Large intestine (tissue), 3 donors: ENCODE results near the gene MEG3. TPM values are rescaled to one million over a fixed set of nuclear protein-coding genes. Genes with fewer than 3 reads are reported as not detected.
"Not testable (repeated sequence)": the region's sequence is repeated elsewhere in the genome, so short reads cannot be mapped to it uniquely, and the experiment has no call there.

Source experiments
- DNase-seq, 2 donors: peaks; one replicate each; pipeline versions ENCODE4 v3.0.0 to v3.0.0-alpha.2; 2013
- H3K27ac ChIP-seq: one replicate; pipeline ENCODE4 v1.5.1; 2013; ENCODE audit warnings: low read length
- H3K27me3 ChIP-seq: 2 replicates; pipeline ENCODE4 v1.6.1; 2013; ENCODE audit warnings: low read length; ENCODE audit not compliant: control insufficient read depth, insufficient read depth
- H3K36me3 ChIP-seq: 2 replicates; pipeline ENCODE4 v1.6.1; 2013; ENCODE audit warnings: low read length; ENCODE audit not compliant: control insufficient read depth, insufficient read depth
- H3K4me1 ChIP-seq: one replicate; pipeline ENCODE4 v1.6.1; 2013; ENCODE audit warnings: low read length; ENCODE audit not compliant: control insufficient read depth, insufficient read depth
- H3K4me3 ChIP-seq: one replicate; pipeline ENCODE4 v1.5.1; 2013; ENCODE audit warnings: low read length
- H3K9me3 ChIP-seq: one replicate; pipeline ENCODE4 v1.6.1; 2013; ENCODE audit warnings: mild to moderate bottlenecking, low read depth, low read length, moderate library complexity; ENCODE audit not compliant: control insufficient read depth
- WGBS: methylation state at CpG from one replicate; pipeline ENCODE4 v1.1.5; 2013; ENCODE audit warnings: low lambda C conversion rate; ENCODE audit not compliant: insufficient coverage; 5-methylcytosine and 5-hydroxymethylcytosine counted together
- polyA plus RNA-seq: library from polyadenylated mRNA; unstranded; fragments of 120-200 nt; gene quantifications from one replicate; pipeline ENCODE4 v1.2.1, GENCODE V29; 2013

The MEG3 gene
- polyA plus RNA-seq, 1 donor, result 248 TPM

DNA sequence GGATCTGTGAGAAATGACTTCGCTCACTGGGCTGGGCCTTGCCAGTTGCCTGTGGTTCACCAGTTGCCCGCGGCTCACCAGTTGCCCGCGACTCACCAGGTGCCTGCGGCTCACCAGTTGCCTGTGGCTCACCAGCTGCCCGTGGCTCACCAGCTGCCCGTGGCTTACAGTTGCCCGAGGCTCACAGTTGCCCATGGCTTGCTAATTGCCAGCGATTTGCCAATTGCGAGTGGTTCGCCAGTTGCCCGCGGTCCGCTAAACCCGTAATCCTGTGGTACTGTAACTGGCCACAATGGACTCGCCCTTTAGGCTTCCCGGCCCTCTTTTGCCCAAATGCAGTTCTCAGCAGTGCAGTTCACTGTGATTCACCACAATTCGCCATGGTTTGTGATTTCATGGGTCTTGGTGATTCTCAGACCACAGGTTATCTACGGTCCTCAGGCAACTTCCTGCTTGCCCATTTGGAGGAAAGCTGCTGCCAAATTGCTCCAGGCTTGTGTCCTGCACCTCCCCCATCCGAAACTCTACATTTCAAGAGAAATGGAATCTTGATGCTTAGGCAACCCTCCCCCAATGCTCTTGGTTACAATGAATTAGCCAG lies 15.0 kb upstream of the MEG3 start:
- DNase-seq, result no peak
- peaks cover 31% of the 10 kb centered on the region for H3K27me3 ChIP-seq
- H3K27ac ChIP-seq, result no peak overlapping the region
- H3K9me3 ChIP-seq, result peaks cover 27% of the 10 kb centered on the region
- WGBS, result no CpG with 5 or more reads among the region's 21 CpGs
- no peaks in the 10 kb centered on the region for H3K36me3 ChIP-seq
- H3K4me3 ChIP-seq, result no peak overlapping the region
- no peaks in the 10 kb centered on the region for H3K4me1 ChIP-seq

GRCh38 chr14:100813291-100813690 lies 12.6 kb upstream of the MEG3 start:
- H3K9me3 ChIP-seq, result peaks cover 19% of the 10 kb centered on the region
- WGBS, result no CpG with 5 or more reads among the region's 10 CpGs
- DNase-seq, result no peak
- H3K4me1 ChIP-seq, result peaks cover 5% of the 10 kb centered on the region
- H3K27me3 ChIP-seq, result peaks cover 23% of the 10 kb centered on the region
- H3K36me3 ChIP-seq, result no peaks in the 10 kb centered on the region
- H3K27ac ChIP-seq, result no peak overlapping the region
- no peak overlapping the region for H3K4me3 ChIP-seq

DNA sequence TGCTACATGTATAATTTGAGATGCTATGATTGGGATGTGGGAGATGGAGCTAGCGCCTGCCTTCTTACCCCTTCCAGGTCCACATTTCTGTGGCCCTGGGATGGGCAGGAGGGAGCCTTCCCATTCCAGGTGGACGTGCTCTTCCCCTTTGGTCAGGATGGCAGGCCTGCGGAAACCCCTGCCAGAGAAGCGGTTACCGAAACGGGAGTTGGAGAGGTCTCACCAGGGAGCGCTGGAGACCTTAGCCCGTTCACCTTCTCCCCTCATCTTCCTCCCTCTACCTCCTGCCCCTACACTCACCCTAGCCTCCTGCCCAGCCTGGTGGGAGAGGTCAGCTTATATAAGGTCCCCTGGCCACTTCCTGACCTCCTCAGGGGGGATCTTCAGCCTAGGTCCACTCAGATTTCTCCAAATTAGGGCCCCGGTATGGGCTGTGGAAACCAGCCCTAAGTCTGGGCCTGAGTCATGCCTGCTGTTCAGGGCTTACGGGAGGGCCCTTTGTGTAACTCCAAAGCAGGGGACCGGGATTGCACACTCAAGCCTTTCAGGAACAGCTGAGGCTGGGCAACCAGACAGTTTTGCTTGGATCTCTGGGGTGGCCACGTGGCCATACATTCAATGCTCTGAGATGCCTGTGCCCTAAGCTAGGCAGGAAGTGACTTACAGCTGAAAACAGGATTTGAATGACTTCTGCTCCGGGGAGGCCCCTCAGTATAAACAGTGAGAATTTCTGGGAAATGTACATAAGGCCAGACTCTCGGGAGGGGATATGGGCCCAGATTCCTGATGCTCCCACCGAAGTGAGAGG lies 10.2 kb upstream of the MEG3 start:
- Histone ChIP-seq H3K9me3 (peaks cover 7% of the 10 kb centered on the region), H3K4me3 (no peak overlapping the region), H3K4me1 (peaks cover 5% of the 10 kb centered on the region), H3K27ac (no peak overlapping the region), H3K36me3 (no peaks in the 10 kb centered on the region), H3K27me3 (peaks cover 8% of the 10 kb centered on the region)
- WGBS, result no CpG with 5 or more reads among the region's 15 CpGs
- DNase-seq, result no peak

DNA sequence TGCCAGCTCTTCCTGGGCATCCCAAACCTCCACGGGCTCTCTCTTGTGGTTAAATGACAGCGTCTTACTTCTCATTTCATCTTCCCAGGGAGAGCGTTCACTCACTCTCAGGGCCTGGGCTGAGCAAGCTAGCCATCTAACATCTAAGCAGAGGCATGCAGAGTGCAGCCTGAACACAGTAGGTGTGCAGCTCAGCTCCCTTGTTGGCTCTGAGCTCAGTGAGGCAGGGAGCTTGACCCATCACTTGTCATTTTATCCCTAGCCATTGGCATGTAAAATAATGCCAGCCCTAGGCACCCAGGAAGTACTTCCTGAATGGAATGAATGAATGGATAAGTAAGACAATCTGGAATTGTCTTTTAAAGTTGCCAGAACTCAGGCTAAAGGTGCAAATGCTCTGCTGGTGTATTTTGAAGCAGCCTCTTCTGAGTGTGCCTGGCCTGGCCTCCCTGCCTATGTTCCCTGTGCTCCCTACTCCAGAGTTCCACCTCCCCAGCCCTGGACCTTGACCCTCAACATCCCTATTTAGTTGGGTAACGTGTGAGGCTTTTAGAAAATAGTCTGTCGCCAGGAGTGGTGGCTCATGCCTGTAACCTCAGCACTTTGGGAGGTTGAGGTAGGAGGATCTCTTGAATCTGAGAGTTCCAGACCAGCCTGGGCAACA lies 9.5 kb upstream of the MEG3 start:
- WGBS, result no CpG with 5 or more reads among the region's 5 CpGs
- Histone ChIP-seq H3K4me1 (peaks cover 5% of the 10 kb centered on the region), H3K27ac (no peak overlapping the region), H3K27me3 (peaks cover 1% of the 10 kb centered on the region), H3K4me3 (no peak overlapping the region), H3K9me3 (peaks cover under 1% of the 10 kb centered on the region), H3K36me3 (no peaks in the 10 kb centered on the region)
- peak in 1 of 2 donors; percentile 50 for DNase-seq

- DNase-seq, result no peak
- Histone ChIP-seq H3K4me3 (no peak overlapping the region), H3K27me3 (no peaks in the 10 kb centered on the region), H3K4me1 (peaks cover 5% of the 10 kb centered on the region), H3K9me3 (no peaks in the 10 kb centered on the region), H3K36me3 (no peaks in the 10 kb centered on the region), H3K27ac (no peak overlapping the region)
- WGBS, result no CpG with 5 or more reads among the region's 26 CpGs
Measured at GRCh38 chr14:100816950-100817901, 8.7 kb upstream of the MEG3 start.

GRCh38 chr14:100818221-100818699 lies 7.7 kb upstream of the MEG3 start:
- Histone ChIP-seq H3K4me1 (peaks cover 5% of the 10 kb centered on the region), H3K27me3 (no peaks in the 10 kb centered on the region), H3K9me3 (no peaks in the 10 kb centered on the region), H3K4me3 (no peak overlapping the region), H3K36me3 (no peaks in the 10 kb centered on the region), H3K27ac (no peak overlapping the region)
- 40% methylated on average over 1 of the region's 3 CpGs for WGBS
- no peak for DNase-seq

DNA sequence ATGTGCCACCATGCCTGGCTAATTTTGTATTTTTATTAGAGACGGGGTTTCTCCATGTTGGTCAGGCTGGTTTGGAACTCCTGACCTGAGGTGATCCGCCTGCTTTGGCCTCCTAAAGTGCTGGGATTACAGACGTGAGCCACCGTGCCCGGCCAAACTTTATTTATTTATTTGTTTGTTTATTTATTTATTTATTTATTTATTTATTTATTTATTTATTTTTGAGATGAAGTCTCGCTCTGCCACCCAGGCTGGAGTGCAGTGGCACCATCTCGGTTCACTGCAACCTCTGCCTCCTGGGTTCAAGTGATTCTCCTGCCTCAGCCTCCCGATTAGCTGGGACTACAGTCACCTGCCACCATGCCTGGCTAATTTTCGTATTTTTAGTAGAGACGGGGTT lies 7.0 kb upstream of the MEG3 start:
- 94% methylated on average over 5 of the region's 10 CpGs for WGBS
- H3K4me1 ChIP-seq, H3K27me3 ChIP-seq, DNase-seq, H3K9me3 ChIP-seq, H3K4me3 ChIP-seq, H3K27ac ChIP-seq, H3K36me3 ChIP-seq: not testable (repeated sequence)

- peaks cover 2% of the 10 kb centered on the region for H3K27me3 ChIP-seq
- no peak for DNase-seq
- peaks cover 8% of the 10 kb centered on the region for H3K4me1 ChIP-seq
- H3K4me3 ChIP-seq, result no peak overlapping the region
- no peaks in the 10 kb centered on the region for H3K36me3 ChIP-seq
- no peaks in the 10 kb centered on the region for H3K9me3 ChIP-seq
- no CpG with 5 or more reads among the region's 1 CpG for WGBS
- no peak overlapping the region for H3K27ac ChIP-seq
Measured at GRCh38 chr14:100819453-100819828, 6.5 kb upstream of the MEG3 start.

DNA sequence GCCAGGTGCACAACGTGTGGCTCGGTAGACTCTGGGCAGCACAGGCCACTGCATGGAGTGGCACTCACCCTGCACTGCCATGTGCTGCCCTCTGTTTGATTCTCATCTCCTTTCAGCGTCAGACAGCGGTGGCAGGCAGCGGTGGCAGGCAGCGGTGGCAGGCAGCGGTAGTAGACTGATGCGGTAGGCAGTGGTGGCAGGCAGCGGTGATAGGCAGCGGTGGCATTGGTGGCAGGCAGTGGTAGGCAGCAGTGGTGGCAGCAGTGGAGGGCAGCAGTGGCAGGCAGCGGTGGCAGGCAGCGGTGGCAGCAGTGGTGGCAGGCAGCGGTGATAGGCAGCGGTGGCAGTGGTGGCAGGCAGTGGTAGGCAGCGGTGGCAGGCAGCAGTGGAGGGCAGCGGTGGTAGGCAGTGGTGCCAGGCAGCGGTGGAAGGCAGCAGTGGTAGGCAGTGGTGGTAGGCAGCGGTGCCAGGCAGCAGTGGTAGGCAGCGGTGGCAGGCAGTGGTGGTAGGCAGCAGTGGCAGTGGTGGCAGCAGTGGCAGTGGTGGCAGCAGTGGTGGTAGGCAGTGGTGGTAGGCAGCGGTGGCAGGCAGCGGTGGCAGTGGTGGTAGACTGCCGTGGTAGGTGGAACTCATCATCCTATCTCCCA lies 6.0 kb upstream of the MEG3 start:
- H3K4me1 ChIP-seq, result peaks cover 8% of the 10 kb centered on the region
- H3K36me3 ChIP-seq, result no peaks in the 10 kb centered on the region
- peaks cover 7% of the 10 kb centered on the region for H3K27me3 ChIP-seq
- H3K9me3 ChIP-seq, result peaks cover under 1% of the 10 kb centered on the region
- DNase-seq, result no peak
- H3K27ac ChIP-seq, result no peak overlapping the region
- no peak overlapping the region for H3K4me3 ChIP-seq
- no CpG with 5 or more reads among the region's 22 CpGs for WGBS
